PFSK-1 (cell line): Measurements from ENCODE around the gene CRYBA4.
A peak's percentile ranks its signal among the peaks of the same experiment; 100 is the strongest.

Experiments
- FOXP2 ChIP-seq: optimal IDR thresholded peaks from 2 replicates; pipeline ENCODE3; 2011; ENCODE audit warnings: borderline replicate concordance, control low read depth, inconsistent platforms; ENCODE audit not compliant: insufficient read depth; ENCODE audit errors: extremely low read length, extremely low read depth
- POLR2AphosphoS5 ChIP-seq: IDR thresholded peaks from 2 replicates; pipeline ENCODE4 v1.6.1; 2012; ENCODE audit warnings: low read depth, mild to moderate bottlenecking, control low read depth, low read length, moderate library complexity
- REST ChIP-seq, 2 experiments: IDR thresholded peaks; 2 replicates each; pipeline versions ENCODE4 v1.6.1 to v1.8.0; 2011 to 2012; ENCODE audit warnings: low read depth in 2 of 2, low read length in 2 of 2, control low read depth in 1 of 2, inconsistent platforms in 1 of 2, mild to moderate bottlenecking in 1 of 2, moderate library complexity in 1 of 2; ENCODE audit not compliant: insufficient read depth in 1 of 2
- SIN3A ChIP-seq: IDR thresholded peaks from 2 replicates; pipeline ENCODE4 v1.6.1; 2012; ENCODE audit warnings: mild to moderate bottlenecking, low read length, moderate library complexity, borderline replicate concordance; ENCODE audit not compliant: insufficient read depth
- TAF1 ChIP-seq: IDR thresholded peaks from 2 replicates; pipeline ENCODE4 v1.6.1; 2012; ENCODE audit warnings: low read length, control low read depth, borderline replicate concordance; ENCODE audit not compliant: insufficient read depth

CRYBA4 gene

GRCh38 chr22:26670459-26670858 is 48.7 kb downstream of the CRYBA4 start:
- no peak for TF ChIP-seq FOXP2
- TF ChIP-seq POLR2AphosphoS5, result no peak
- no peak for TF ChIP-seq SIN3A
- no peak for TF ChIP-seq REST (IDR thresholded peaks at IDR 0.05; ENCODE audit: insufficient read depth in 1 of 2, low read depth in 2 of 2, low read length in 2 of 2)
- TF ChIP-seq TAF1, result no peak

GRCh38 chr22:26671317-26672059 is 49.7 kb downstream of the CRYBA4 start:
- TF ChIP-seq REST (IDR thresholded peaks at IDR 0.05; ENCODE audit: insufficient read depth in 1 of 2, low read depth in 2 of 2, low read length in 2 of 2), result no peak
- TF ChIP-seq POLR2AphosphoS5, result no peak
- no peak for TF ChIP-seq TAF1
- TF ChIP-seq FOXP2, result no peak
- no peak for TF ChIP-seq SIN3A

- no peak for TF ChIP-seq REST (IDR thresholded peaks at IDR 0.05; ENCODE audit: insufficient read depth in 1 of 2, low read depth in 2 of 2, low read length in 2 of 2)
- no peak for TF ChIP-seq FOXP2
- TF ChIP-seq POLR2AphosphoS5, result no peak
- TF ChIP-seq TAF1, result no peak
- TF ChIP-seq SIN3A, result no peak
These were observed 50.3 kb downstream of the CRYBA4 start for GRCh38 chr22:26672060-26672471.

- TF ChIP-seq REST (IDR thresholded peaks at IDR 0.05; ENCODE audit: insufficient read depth in 1 of 2, low read depth in 2 of 2, low read length in 2 of 2) (no peak), POLR2AphosphoS5 (peak; percentile 53; the same call in 1 of the 2 replicates), SIN3A (0 out of 2 replicates have a peak, but pooled peaks have one; percentile 35), FOXP2 (peak; percentile 17), TAF1 (0 out of 2 replicates have a peak, but pooled peaks have one; percentile 27)
These were observed 51.1 kb downstream of the CRYBA4 start for GRCh38 chr22:26672590-26673468.

- TF ChIP-seq POLR2AphosphoS5 (no peak), SIN3A (no peak), REST (IDR thresholded peaks at IDR 0.05; ENCODE audit: insufficient read depth in 1 of 2, low read depth in 2 of 2, low read length in 2 of 2) (no peak), TAF1 (no peak), FOXP2 (no peak)
These were observed 51.7 kb downstream of the CRYBA4 start for GRCh38 chr22:26673486-26673885.
